BLaER1 treated with 17β-estradiol and CSF1 and Interleukin-3, amounts not matched to agents 10 nM and 100 nM (cell line): Measurements from ENCODE around the gene DPCD.

Experiments
- H3K27ac ChIP-seq, 11 experiments: shearing (Covaris generic); formaldehyde crosslinking; 2 replicates each; pipeline ENCODE4 v1.8.1; 2022
- H3K27me3 ChIP-seq, 11 experiments: shearing (Covaris generic); formaldehyde crosslinking; 2 replicates each; pipeline ENCODE4 v1.8.1; 2022
- H3K36me3 ChIP-seq, 11 experiments: shearing (Covaris generic); formaldehyde crosslinking; 2 replicates each; pipeline ENCODE4 v1.8.1; 2022
- H3K4me1 ChIP-seq, 10 experiments: shearing (Covaris generic); formaldehyde crosslinking; 2 replicates each; pipeline ENCODE4 v1.8.1; 2022
- H3K4me2 ChIP-seq, 11 experiments: shearing (Covaris generic); formaldehyde crosslinking; 2 replicates each; pipeline ENCODE4 v1.8.1; 2022
- H3K4me3 ChIP-seq, 10 experiments: shearing (Covaris generic); formaldehyde crosslinking; 2 replicates each; pipeline ENCODE4 v1.8.1; 2022
- H3K9ac ChIP-seq, 11 experiments: shearing (Covaris generic); formaldehyde crosslinking; 2 replicates each; pipeline ENCODE4 v1.8.1; 2022
- H3K9me3 ChIP-seq, 11 experiments: shearing (Covaris generic); formaldehyde crosslinking; replicated peaks in 1 of 11; 2 replicates each; pipeline ENCODE4 v1.8.1; 2022
- H4K20me1 ChIP-seq, 11 experiments: shearing (Covaris generic); formaldehyde crosslinking; 2 replicates each; pipeline ENCODE4 v1.8.1; 2022
- Cebpa-rat ChIP-seq, 11 experiments: shearing (Covaris generic); IDR thresholded peaks; 2 replicates each; pipeline ENCODE4 v1.8.1; 2022

The DPCD gene

GRCh38 chr10:101639141-101639900 lies 51.2 kb downstream of the DPCD start:
- H3K4me1 ChIP-seq = no peaks in the 10 kb centered on the region
- no peaks in the 10 kb centered on the region for H3K9me3 ChIP-seq
- TF ChIP-seq Cebpa-rat (IDR thresholded peaks at IDR 0.05) = no peak

GRCh38 chr10:101643546-101643945 lies 55.4 kb downstream of the DPCD start:
- H3K27ac ChIP-seq = no peak overlapping the region
- H3K9ac ChIP-seq = no peak overlapping the region
- H4K20me1 ChIP-seq = peaks cover 6 to 55% (median 33%) of the 10 kb centered on the region in 11 experiments; a peak in 17 of 22 replicates
- no peak overlapping the region for H3K4me2 ChIP-seq
- H3K4me1 ChIP-seq = no peaks in the 10 kb centered on the region
- no peaks in the 10 kb centered on the region for H3K27me3 ChIP-seq
- no peak for TF ChIP-seq Cebpa-rat (IDR thresholded peaks at IDR 0.05)
- H3K4me3 ChIP-seq = no peak overlapping the region
- peaks cover 59 to 93% (median 83%) of the 10 kb centered on the region in 11 experiments for H3K36me3 ChIP-seq
- no peaks in the 10 kb centered on the region for H3K9me3 ChIP-seq

More at GRCh38 chr10:101639141-101639900, 51.2 kb downstream of the DPCD start:
- Histone ChIP-seq H4K20me1 (peaks cover 0 to 34% (median 18%) of the 10 kb centered on the region in 11 experiments; a peak in 14 of 22 replicates), H3K27me3 (no peaks in the 10 kb centered on the region), H3K4me2 (no peak overlapping the region), H3K4me3 (no peak overlapping the region), H3K27ac (no peak overlapping the region), H3K36me3 (peaks cover 56 to 93% (median 68%) of the 10 kb centered on the region in 11 experiments), H3K9ac (no peak overlapping the region)

- H3K36me3 ChIP-seq = peaks cover 59 to 93% (median 83%) of the 10 kb centered on the region in 11 experiments
- no peak overlapping the region for H3K4me2 ChIP-seq
- no peaks in the 10 kb centered on the region for H3K4me1 ChIP-seq
- H3K27me3 ChIP-seq = no peaks in the 10 kb centered on the region
- no peak overlapping the region for H3K9ac ChIP-seq
- H3K4me3 ChIP-seq = no peak overlapping the region
- no peak for TF ChIP-seq Cebpa-rat (IDR thresholded peaks at IDR 0.05)
- peaks cover 6 to 50% (median 33%) of the 10 kb centered on the region in 11 experiments; a peak in 17 of 22 replicates for H4K20me1 ChIP-seq
- no peak overlapping the region for H3K27ac ChIP-seq
- H3K9me3 ChIP-seq = no peaks in the 10 kb centered on the region
Observed at GRCh38 chr10:101644002-101644401, 55.9 kb downstream of the DPCD start.

GRCh38 chr10:101645659-101646058 lies 57.5 kb downstream of the DPCD start:
- no peak overlapping the region for H3K4me3 ChIP-seq
- H3K4me1 ChIP-seq = no peaks in the 10 kb centered on the region
- H3K9me3 ChIP-seq = no peaks in the 10 kb centered on the region
- no peaks in the 10 kb centered on the region for H3K27me3 ChIP-seq
- H3K36me3 ChIP-seq = peaks cover 59 to 93% (median 83%) of the 10 kb centered on the region in 11 experiments
- TF ChIP-seq Cebpa-rat (IDR thresholded peaks at IDR 0.05) = no peak
- no peak overlapping the region for H3K4me2 ChIP-seq
- H3K9ac ChIP-seq = no peak overlapping the region
- H4K20me1 ChIP-seq = peaks cover 3 to 52% (median 27%) of the 10 kb centered on the region in 11 experiments; a peak in 17 of 22 replicates
- no peak overlapping the region for H3K27ac ChIP-seq

GRCh38 chr10:101646364-101646763 lies 58.2 kb downstream of the DPCD start:
- Histone ChIP-seq H3K4me2 (no peak overlapping the region), H4K20me1 (peaks cover 3 to 56% (median 27%) of the 10 kb centered on the region in 11 experiments; a peak in 17 of 22 replicates), H3K4me3 (no peak overlapping the region), H3K9me3 (no peaks in the 10 kb centered on the region), H3K27me3 (no peaks in the 10 kb centered on the region), H3K27ac (no peak overlapping the region), H3K36me3 (peaks cover 61 to 100% (median 89%) of the 10 kb centered on the region in 11 experiments), H3K4me1 (no peaks in the 10 kb centered on the region), H3K9ac (no peak overlapping the region)
- no peak for TF ChIP-seq Cebpa-rat (IDR thresholded peaks at IDR 0.05)

GRCh38 chr10:101647255-101647654 lies 59.1 kb downstream of the DPCD start:
- H3K27ac ChIP-seq = no peak overlapping the region
- peaks cover 3 to 55% (median 26%) of the 10 kb centered on the region in 11 experiments; a peak in 17 of 22 replicates for H4K20me1 ChIP-seq
- no peak for TF ChIP-seq Cebpa-rat (IDR thresholded peaks at IDR 0.05)
- H3K4me1 ChIP-seq = no peaks in the 10 kb centered on the region
- H3K27me3 ChIP-seq = no peaks in the 10 kb centered on the region
- H3K9me3 ChIP-seq = no peaks in the 10 kb centered on the region
- no peak overlapping the region for H3K4me3 ChIP-seq
- no peak overlapping the region for H3K9ac ChIP-seq
- H3K4me2 ChIP-seq = no peak overlapping the region
- H3K36me3 ChIP-seq = peaks cover 70 to 100% (median 96%) of the 10 kb centered on the region in 11 experiments

GRCh38 chr10:101649525-101650085 lies 61.5 kb downstream of the DPCD start:
- H3K27me3 ChIP-seq = no peaks in the 10 kb centered on the region
- no peak overlapping the region for H3K9ac ChIP-seq
- no peak for TF ChIP-seq Cebpa-rat (IDR thresholded peaks at IDR 0.05)
- peaks cover 0 to 46% (median 15%) of the 10 kb centered on the region in 11 experiments; a peak in 13 of 22 replicates for H4K20me1 ChIP-seq
- no peak overlapping the region for H3K4me3 ChIP-seq
- H3K27ac ChIP-seq = no peak overlapping the region
- H3K4me2 ChIP-seq = no peak overlapping the region
- H3K36me3 ChIP-seq = peaks cover 72 to 96% (median 91%) of the 10 kb centered on the region in 11 experiments
- H3K9me3 ChIP-seq = no peaks in the 10 kb centered on the region
- H3K4me1 ChIP-seq = no peaks in the 10 kb centered on the region

GRCh38 chr10:101650863-101651262 lies 62.7 kb downstream of the DPCD start:
- Histone ChIP-seq H3K4me3 (no peak overlapping the region), H3K36me3 (peaks cover 74 to 96% (median 91%) of the 10 kb centered on the region in 11 experiments), H3K9me3 (no peaks in the 10 kb centered on the region), H3K4me2 (no peak overlapping the region), H3K9ac (no peak overlapping the region), H4K20me1 (peaks cover 0 to 44% (median 8%) of the 10 kb centered on the region in 11 experiments; a peak in 11 of 22 replicates), H3K27ac (no peak overlapping the region), H3K27me3 (no peaks in the 10 kb centered on the region), H3K4me1 (no peaks in the 10 kb centered on the region)
- TF ChIP-seq Cebpa-rat (IDR thresholded peaks at IDR 0.05) = no peak

- Histone ChIP-seq H3K36me3 (peaks cover 74 to 96% (median 91%) of the 10 kb centered on the region in 11 experiments), H4K20me1 (peaks cover 0 to 40% (median 8%) of the 10 kb centered on the region in 11 experiments; a peak in 12 of 22 replicates), H3K9me3 (no peaks in the 10 kb centered on the region), H3K9ac (no peak overlapping the region), H3K4me3 (no peak overlapping the region), H3K4me2 (no peak overlapping the region), H3K27me3 (no peaks in the 10 kb centered on the region), H3K4me1 (no peaks in the 10 kb centered on the region), H3K27ac (no peak overlapping the region)
- no peak for TF ChIP-seq Cebpa-rat (IDR thresholded peaks at IDR 0.05)
Observed at GRCh38 chr10:101651336-101651735, 63.2 kb downstream of the DPCD start.
